Caco-2 (cell line): ENCODE data around the gene BRS3. TPM values are rescaled to one million over a fixed set of nuclear protein-coding genes. Genes with fewer than 3 reads are reported as not detected.
A peak's percentile ranks its signal among the peaks of the same experiment; 100 is the strongest.

Source experiments
- BruUV-seq: library from RNA; stranded (reverse); fragments of 400-500 nt; replicated peaks from 2 replicates; lab custom pipeline; 2021; lab: Mats Ljungman, UMichigan
- CTCF ChIA-PET: fragments of 300-600 bp; sonication (Branson Sonifier 250); formaldehyde crosslinking; loops from one replicate; lab custom pipeline; 2022; ENCODE audit warnings: antibody characterized with exemption; lab: Charles Lee
- POLR2A ChIA-PET: fragments of 300-600 bp; sonication (Branson Sonifier 250); formaldehyde crosslinking; loops from one replicate; lab custom pipeline; 2022; ENCODE audit warnings: antibody characterized with exemption; lab: Charles Lee
- DNase-seq, 2 experiments: peaks; one replicate each; pipeline versions ENCODE4 v3.0.0 to v3.0.0-alpha.2; 2020 to 2022
- H3K27me3 ChIP-seq: replicated peaks from 2 replicates; pipeline ENCODE4 v1.6.0; 2011; ENCODE audit warnings: low read length; ENCODE audit not compliant: control insufficient read depth, insufficient read depth
- H3K36me3 ChIP-seq: 2 replicates; pipeline ENCODE4 v1.5.1; 2011; ENCODE audit warnings: low read length; ENCODE audit not compliant: control insufficient read depth, insufficient read depth
- H3K4me1 ChIP-seq: fragments of 250-450 bp; sonication (Bioruptor Pico); 2 replicates; pipeline ENCODE4 v1.5.1; 2020; ENCODE audit warnings: mild to moderate bottlenecking
- H3K4me3 ChIP-seq: 2 replicates; pipeline ENCODE4 v1.5.1; 2011; ENCODE audit warnings: low read depth, mild to moderate bottlenecking, control low read depth, low read length
- H3K9me3 ChIP-seq: fragments of 250-450 bp; sonication (Bioruptor Pico); 2 replicates; pipeline ENCODE4 v1.5.1; 2020; ENCODE audit warnings: mild to moderate bottlenecking, moderate library complexity
- H3K27ac Mint-ChIP-seq: one replicate; pipeline ENCODE4 v1.8.0; 2022; ENCODE audit warnings: mixed read lengths; ENCODE audit not compliant: unreplicated experiment
- H3K27me3 Mint-ChIP-seq: one replicate; pipeline ENCODE4 v1.8.0; 2022; ENCODE audit warnings: mixed read lengths; ENCODE audit not compliant: insufficient read depth, unreplicated experiment
- H3K36me3 Mint-ChIP-seq: one replicate; pipeline ENCODE4 v1.8.0; 2022; ENCODE audit warnings: mild to moderate bottlenecking, mixed read lengths; ENCODE audit not compliant: insufficient read depth, unreplicated experiment
- H3K4me1 Mint-ChIP-seq: one replicate; pipeline ENCODE4 v1.8.0; 2022; ENCODE audit warnings: low read depth, mixed read lengths; ENCODE audit not compliant: unreplicated experiment
- H3K4me3 Mint-ChIP-seq: one replicate; pipeline ENCODE4 v1.8.0; 2022; ENCODE audit warnings: mild to moderate bottlenecking, moderate library complexity, mixed read lengths; ENCODE audit not compliant: unreplicated experiment
- H3K9me3 Mint-ChIP-seq: one replicate; pipeline ENCODE4 v1.8.0; 2022; ENCODE audit warnings: mixed read lengths; ENCODE audit not compliant: unreplicated experiment
- CTCF ChIP-seq, 2 experiments: fragments of 200-600 bp in 1 of 2; IDR thresholded peaks; 1 replicate in 1 of 2; 2 replicates in 1 of 2; pipeline versions ENCODE4 v1.5.1 to v1.8.0; 2011 to 2022; ENCODE audit warnings: antibody characterized with exemption in 1 of 2, control low read depth in 1 of 2, inconsistent platforms in 1 of 2, low read depth in 1 of 2, low read length in 1 of 2, mild to moderate bottlenecking in 1 of 2, moderate library complexity in 1 of 2; ENCODE audit not compliant: insufficient read depth in 1 of 2, severe bottlenecking in 1 of 2, unreplicated experiment in 1 of 2
- intact Hi-C: fragments of 100-400 bp; cut with micrococcal nuclease; formaldehyde crosslinking; loops from one replicate; pipeline ENCODE4 v1.10.0; 2022; ENCODE audit not compliant: unreplicated experiment
- total RNA-seq: library from RNA; stranded (reverse); gene quantifications from 2 replicates; pipeline ENCODE4 v1.2.3, GENCODE V29; 2022

The BRS3 gene
- total RNA-seq, 1 experiment from 2014 or later = not detected

- Mint-ChIP-seq H3K4me1 (no peaks in the 10 kb centered on the region), H3K9me3 (no peaks in the 10 kb centered on the region), H3K27me3 (no peaks in the 10 kb centered on the region), H3K27ac (peak overlapping the region; percentile 45), H3K36me3 (no peaks in the 10 kb centered on the region), H3K4me3 (peak overlapping the region; percentile 68)
- Histone ChIP-seq H3K36me3 (no peaks in the 10 kb centered on the region), H3K9me3 (no peaks in the 10 kb centered on the region), H3K27me3 (no peaks in the 10 kb centered on the region), H3K4me3 (peak overlapping the region; percentile 18), H3K4me1 (no peaks in the 10 kb centered on the region)
- CTCF ChIA-PET = no interaction called here
- BruUV-seq = no TSS peak
- DNase-seq = no peak
- intact Hi-C loops = no loop called here
- no peak for TF ChIP-seq CTCF (IDR thresholded peaks at IDR 0.05; ENCODE audit: insufficient read depth in 1 of 2, low read depth in 1 of 2, low read length in 1 of 2, severe bottlenecking in 1 of 2, unreplicated experiment in 1 of 2)
- POLR2A ChIA-PET = no interaction called here
Observed at GRCh38 chrX:136446208-136446607, 41.5 kb upstream of the BRS3 start.

GRCh38 chrX:136447308-136447707 is 40.4 kb upstream of the BRS3 start:
- H3K27me3 Mint-ChIP-seq = no peaks in the 10 kb centered on the region
- H3K4me3 ChIP-seq = no peak overlapping the region
- ChIA-PET POLR2A (no interaction called here), CTCF (no interaction called here)
- H3K9me3 Mint-ChIP-seq = no peaks in the 10 kb centered on the region
- no peaks in the 10 kb centered on the region for H3K4me1 Mint-ChIP-seq
- H3K36me3 Mint-ChIP-seq = no peaks in the 10 kb centered on the region
- H3K27ac Mint-ChIP-seq = no peak overlapping the region
- DNase-seq = no peak
- no peak overlapping the region for H3K4me3 Mint-ChIP-seq
- H3K27me3 ChIP-seq = no peaks in the 10 kb centered on the region
- no peaks in the 10 kb centered on the region for H3K9me3 ChIP-seq
- no peaks in the 10 kb centered on the region for H3K36me3 ChIP-seq
- no TSS peak for BruUV-seq
- no peak for TF ChIP-seq CTCF (IDR thresholded peaks at IDR 0.05; ENCODE audit: insufficient read depth in 1 of 2, low read depth in 1 of 2, low read length in 1 of 2, severe bottlenecking in 1 of 2, unreplicated experiment in 1 of 2)
- H3K4me1 ChIP-seq = no peaks in the 10 kb centered on the region
- intact Hi-C loops = no loop called here

GRCh38 chrX:136447968-136448367 is 39.8 kb upstream of the BRS3 start:
- H3K9me3 Mint-ChIP-seq = no peaks in the 10 kb centered on the region
- H3K9me3 ChIP-seq = no peaks in the 10 kb centered on the region
- no peaks in the 10 kb centered on the region for H3K4me1 ChIP-seq
- H3K27ac Mint-ChIP-seq = no peak overlapping the region
- intact Hi-C loops = no loop called here
- no peak overlapping the region for H3K4me3 Mint-ChIP-seq
- ChIA-PET CTCF (no interaction called here), POLR2A (no interaction called here)
- no peak overlapping the region for H3K4me3 ChIP-seq
- H3K27me3 Mint-ChIP-seq = no peaks in the 10 kb centered on the region
- no peaks in the 10 kb centered on the region for H3K36me3 Mint-ChIP-seq
- BruUV-seq = no TSS peak
- TF ChIP-seq CTCF (IDR thresholded peaks at IDR 0.05; ENCODE audit: insufficient read depth in 1 of 2, low read depth in 1 of 2, low read length in 1 of 2, severe bottlenecking in 1 of 2, unreplicated experiment in 1 of 2) = no peak
- H3K27me3 ChIP-seq = no peaks in the 10 kb centered on the region
- no peak for DNase-seq
- no peaks in the 10 kb centered on the region for H3K36me3 ChIP-seq
- H3K4me1 Mint-ChIP-seq = no peaks in the 10 kb centered on the region
